Frontal cortex (tissue), 4 donors: Measurements from ENCODE around the gene CELA3A. TPM values are rescaled to one million over a fixed set of nuclear protein-coding genes. Genes with fewer than 3 reads are reported as not detected.

Experiments used
- DNase-seq, 2 donors: peaks; one replicate each; pipeline ENCODE4 v3.0.0; 2012; ENCODE audit warnings: low spot score in 2 of 2
- FAIRE-seq: peaks from 2 replicates; lab custom pipeline; 2012; peaks lifted over from hg19 to GRCh38; lab: Jason Lieb, UNC
- small RNA-seq: library from RNA; depleted of rRNA; stranded (forward); fragments of <200 nt; gene quantifications from one replicate; pipeline ENCODE3, GENCODE V24; 2014
- total RNA-seq: library from RNA; depleted of rRNA; stranded (reverse); fragments of >200 nt; gene quantifications from one replicate; pipeline ENCODE4 v1.2.3, GENCODE V29; 2014
- donor health status: control.
- donor health status: control.
- donor health status: control.

CELA3A gene
- total RNA-seq, 1 donor from 2014 or later = not detected

DNA sequence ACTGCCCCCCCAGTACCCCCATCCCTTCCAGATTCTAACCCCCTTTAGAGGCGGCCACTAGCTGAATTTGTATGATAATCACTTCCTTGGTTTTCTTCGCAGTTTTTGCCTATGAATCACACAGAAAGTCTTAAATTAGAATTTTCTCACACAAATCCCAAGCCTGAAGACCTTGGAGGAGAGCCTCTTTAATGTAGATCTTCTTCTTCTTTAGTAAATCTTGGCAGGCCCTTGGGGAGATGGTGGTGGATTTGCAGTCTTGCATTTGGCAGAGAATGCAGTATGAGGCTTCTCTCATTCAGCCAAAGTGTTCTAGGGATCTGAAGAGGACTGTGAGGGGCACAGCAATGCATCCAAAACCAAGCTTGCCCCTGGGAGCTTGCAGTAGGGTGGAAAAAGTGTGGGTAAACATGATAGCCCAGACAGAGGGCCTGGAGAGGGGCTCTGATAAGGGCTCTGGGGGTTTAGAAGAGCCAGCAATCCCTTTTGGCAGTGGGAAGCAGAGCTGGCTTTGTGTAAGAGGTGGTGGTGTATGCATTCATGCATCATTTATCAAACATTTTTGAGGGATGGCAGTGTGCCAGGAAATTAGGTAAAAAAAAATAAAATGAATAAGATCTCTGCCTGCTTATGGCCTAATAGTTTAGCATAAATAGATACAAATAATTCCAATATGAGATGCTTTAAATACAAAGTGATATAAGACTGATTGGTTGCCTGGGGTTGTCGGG is 43.4 kb downstream of the CELA3A start:
- DNase-seq (no peak), FAIRE-seq (no peak)

DNA sequence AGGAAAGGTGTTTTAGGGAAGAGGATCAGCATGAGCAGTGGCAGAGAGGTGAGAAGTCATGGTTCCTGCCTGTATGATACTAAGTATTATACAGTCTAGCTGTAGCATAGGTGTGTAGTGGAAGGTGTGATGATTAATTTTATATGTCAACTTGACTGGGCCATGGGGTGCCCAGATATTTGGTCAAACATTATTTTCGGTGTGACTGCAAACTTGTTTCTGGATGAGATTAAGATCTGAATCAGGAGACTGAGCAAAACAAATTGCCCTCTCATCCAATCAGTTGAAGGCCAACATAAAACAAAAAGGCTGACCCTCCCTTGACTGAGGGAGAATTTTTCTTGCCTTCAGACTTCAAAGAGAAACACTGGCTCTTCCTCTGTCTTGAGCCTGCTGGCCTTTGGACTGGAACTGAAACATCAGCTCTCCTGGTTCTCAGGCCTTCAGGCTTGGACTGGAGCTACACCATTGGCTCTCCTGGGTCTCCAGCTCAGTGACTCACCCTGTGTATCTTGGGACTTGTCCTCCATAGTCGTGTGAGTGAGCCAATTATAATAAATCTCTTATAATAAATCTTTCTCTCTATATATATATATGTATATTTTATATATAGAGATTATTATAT is 44.3 kb downstream of the CELA3A start:
- no peak for DNase-seq
- FAIRE-seq = no peak

DNA sequence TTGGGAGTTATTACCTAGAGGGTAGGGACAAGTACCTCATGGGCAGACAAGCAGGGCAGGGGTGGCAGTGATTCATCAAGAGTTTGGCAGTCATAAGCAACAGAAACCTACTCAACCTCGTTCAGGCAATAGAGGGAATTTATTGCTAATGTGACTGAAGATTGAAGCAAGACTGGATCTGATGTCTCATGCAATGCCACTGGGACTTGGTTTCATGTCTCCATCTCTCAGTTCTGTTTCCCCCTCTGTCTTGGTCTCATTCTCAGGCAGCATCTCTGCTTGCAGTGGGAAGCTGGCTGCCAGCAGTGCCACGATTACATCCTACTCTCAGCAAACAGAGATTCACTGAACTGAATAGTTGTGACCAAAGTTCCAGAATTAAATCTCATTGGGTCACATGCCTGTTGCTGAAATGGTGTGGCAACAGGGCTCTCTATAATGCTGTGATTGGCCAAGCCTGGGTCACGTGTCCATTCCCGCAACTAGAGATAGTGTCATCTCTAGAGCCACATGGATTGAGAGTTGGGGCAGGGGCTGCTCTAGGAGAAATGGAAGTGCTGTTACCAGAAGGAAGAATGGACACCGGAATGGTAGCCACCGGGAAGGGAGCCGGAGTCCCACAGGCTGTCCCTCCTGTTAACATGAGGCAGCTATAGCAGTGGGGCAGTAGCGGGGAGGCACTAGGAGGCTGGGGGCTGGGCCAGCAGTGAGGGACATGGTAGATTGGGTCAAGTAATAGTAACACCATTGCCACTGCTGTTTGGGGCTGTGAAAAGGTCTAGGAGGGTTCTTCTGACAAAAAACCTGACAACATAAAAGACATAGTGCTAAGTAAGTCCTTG is 47.1 kb downstream of the CELA3A start:
- peak; percentile 12 to 24 for DNase-seq

DNA sequence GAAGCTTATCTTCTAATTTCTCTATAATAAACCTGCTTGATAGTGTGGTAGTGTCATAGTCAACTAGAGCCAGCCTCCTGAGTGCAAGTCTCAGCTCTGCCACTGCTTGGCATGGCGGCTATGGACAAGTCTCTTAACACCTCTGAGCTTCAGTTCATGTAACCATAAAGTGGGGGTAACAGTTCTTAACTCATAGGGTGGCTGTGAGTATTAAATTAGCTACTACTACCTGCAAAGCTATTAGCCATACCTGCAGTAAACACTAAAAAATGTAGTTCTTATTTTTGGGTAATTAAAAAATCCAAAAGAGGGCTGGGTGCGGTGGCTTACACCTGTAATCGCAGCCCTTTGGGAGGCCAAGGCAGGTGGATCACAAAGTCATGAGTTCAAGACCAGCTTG is 48.9 kb downstream of the CELA3A start:
- no peak for FAIRE-seq
- no peak for DNase-seq

More for the DNA sequence above, 47.1 kb downstream of the CELA3A start:
- FAIRE-seq = no peak

- FAIRE-seq = no peak
- no peak for DNase-seq
Observed at GRCh38 chr1:22051607-22052114, 50.2 kb downstream of the CELA3A start.

- FAIRE-seq (no peak), DNase-seq (peak; percentile 91 to 94)
Observed at GRCh38 chr1:22052115-22053016, 50.9 kb downstream of the CELA3A start, which contains the start of gene CDC42. TSS of gene CDC42 (plus strand) at chr1:22052709. CDS start at chr1:22078479, 25,770 bp downstream.

DNA sequence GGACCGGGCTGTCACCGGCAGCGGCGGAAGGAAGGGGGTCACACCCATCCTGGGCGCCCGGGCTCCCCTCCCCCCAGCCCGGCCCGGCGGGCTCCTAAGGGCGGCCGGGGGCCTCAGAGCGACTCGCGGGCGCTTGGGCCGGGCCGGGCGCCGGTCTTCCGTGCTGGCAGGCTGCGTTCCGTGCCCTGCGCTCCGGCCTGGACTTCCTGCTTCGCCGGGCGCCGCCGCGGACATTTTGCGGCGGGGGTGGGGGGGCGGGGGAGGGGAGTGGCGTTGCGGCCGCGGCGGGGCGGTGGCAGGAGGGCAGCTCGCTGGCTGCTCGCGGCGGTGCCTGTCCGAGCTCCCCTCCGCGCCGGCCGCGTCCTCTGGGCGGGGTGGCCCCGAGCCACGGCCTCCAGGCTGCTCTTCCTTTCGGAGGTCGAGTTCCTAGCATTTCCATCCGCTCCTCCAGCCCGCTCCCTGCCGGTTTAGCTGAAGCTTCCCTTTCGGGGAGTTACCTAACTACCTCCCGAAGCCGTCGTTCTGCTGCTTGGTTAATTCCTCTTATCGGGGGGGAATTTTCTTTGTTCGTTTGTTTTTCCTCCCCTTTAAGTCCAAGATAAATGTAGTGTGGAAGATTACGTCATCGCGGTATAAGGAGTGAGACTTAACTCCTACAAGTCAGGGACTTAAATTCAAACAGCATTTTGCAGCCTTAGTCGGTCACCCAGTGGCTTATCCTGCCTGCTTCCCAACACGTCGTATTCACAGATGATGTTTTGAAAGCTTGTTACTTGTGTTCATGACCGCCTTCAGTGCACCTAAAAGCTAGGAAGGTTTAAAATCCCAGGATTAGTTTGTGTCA is 51.8 kb downstream of the CELA3A start:
- DNase-seq (peak; percentile 54 to 72), FAIRE-seq (no peak)

GRCh38 chr1:22053861-22054770 is 52.7 kb downstream of the CELA3A start:
- no peak for DNase-seq
- no peak for FAIRE-seq

DNA sequence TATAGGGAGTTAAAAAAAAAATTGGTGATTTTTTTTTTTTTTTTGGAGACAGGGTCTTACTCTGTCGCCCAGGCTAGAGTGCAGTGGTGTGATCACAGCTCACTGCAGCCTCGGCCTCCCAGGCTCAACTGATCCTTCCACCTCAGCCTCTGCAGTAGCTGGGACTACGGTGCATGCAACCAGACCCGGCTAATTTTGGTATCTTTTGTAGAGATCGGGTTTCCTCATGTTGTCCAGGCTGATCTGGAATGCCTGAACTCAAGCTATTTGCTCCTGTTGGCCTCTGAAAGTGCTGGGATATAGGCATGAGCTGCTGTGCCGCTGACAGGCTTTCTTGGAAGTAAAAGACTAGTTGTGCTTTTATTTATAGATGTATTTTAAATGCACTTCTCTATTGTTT is 54.0 kb downstream of the CELA3A start:
- no peak for FAIRE-seq
- no peak for DNase-seq

DNA sequence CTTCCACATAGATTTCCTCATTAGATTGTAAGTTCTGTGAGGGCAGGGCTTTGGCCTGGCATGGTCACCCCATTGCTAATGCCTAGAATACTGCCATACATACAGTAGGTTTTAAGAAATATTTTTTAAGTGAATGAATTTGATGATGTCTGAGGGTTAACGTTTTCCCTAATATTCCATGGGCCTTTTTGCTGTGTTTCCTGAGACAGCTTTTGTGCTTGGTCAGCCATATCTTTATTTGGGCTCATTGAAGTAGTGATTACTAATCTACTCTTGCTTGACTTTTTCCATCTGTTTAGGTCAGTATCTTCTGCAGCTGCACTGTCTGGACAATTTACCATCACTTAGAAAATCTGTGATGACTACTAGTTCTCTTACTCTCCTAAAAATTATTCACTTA is 54.6 kb downstream of the CELA3A start:
- FAIRE-seq = no peak
- DNase-seq = no peak

GRCh38 chr1:22056936-22057335 is 55.5 kb downstream of the CELA3A start:
- DNase-seq = no peak
- FAIRE-seq = no peak

DNA sequence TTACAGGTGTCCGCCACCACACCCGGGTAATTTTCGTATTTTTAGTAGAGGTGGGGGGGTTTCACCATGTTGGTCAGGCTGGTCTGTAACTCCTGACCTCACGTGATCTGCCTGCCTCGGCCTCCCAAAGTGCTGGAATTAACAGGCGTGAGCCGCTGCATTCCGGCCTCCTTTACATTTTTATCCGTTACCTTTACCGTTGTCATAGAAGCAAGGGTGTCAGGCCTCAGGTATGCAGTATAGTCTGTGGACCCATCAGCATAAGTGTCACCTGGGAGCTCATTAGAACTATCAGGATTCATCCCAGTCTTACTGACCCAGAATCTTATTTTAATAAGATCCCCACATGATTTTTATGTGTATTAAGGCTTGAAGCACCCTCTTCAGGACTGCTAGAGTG is 56.4 kb downstream of the CELA3A start:
- DNase-seq (no peak), FAIRE-seq (no peak)

Small RNAs within 50 kb of the gene (small RNA-seq; reads per million reads assigned to genes)
- gene RN7SL186P = not detected
- not detected for gene RN7SL386P
- gene RNU6-1022P = not detected
- not detected for gene RNU6-776P

Other genes with a start within 250 kb of the CELA3A start
- gene USP48, start 218.5 kb upstream of the CELA3A start, total RNA-seq = 58.7 TPM
- not detected for gene LDLRAD2, start 189.4 kb upstream of the CELA3A start, total RNA-seq
- gene HSPG2, start 64.3 kb upstream of the CELA3A start, total RNA-seq = 4.5 TPM
- not detected for gene CELA3B, start 24.6 kb upstream of the CELA3A start, total RNA-seq
- 468 TPM for gene CDC42, start 51.1 kb downstream of the CELA3A start, total RNA-seq
- gene WNT4, start 141.4 kb downstream of the CELA3A start, total RNA-seq = 3.3 TPM